Fibroblast of lung (primary cell): ENCODE measurements around the gene COL1A1. TPM values are rescaled to one million over a fixed set of nuclear protein-coding genes. Genes with fewer than 3 reads are reported as not detected.

Source experiments
- DNase-seq, 2 donors: peaks; one replicate each; pipeline versions ENCODE4 v3.0.0 to v3.0.0-alpha.2; 2010; ENCODE audit warnings: low read depth in 2 of 2
- H2AFZ ChIP-seq: 2 replicates; pipeline ENCODE4 v1.5.1; 2012; ENCODE audit warnings: low read length, control low read depth, inconsistent platforms
- H3K27ac ChIP-seq: 2 replicates; pipeline ENCODE4 v1.5.1; 2011; ENCODE audit warnings: low read length, control low read depth; ENCODE audit not compliant: insufficient read depth
- H3K27me3 ChIP-seq: 2 replicates; pipeline ENCODE4 v1.5.1; 2011; ENCODE audit warnings: mild to moderate bottlenecking, low read length; ENCODE audit not compliant: control insufficient read depth, insufficient read depth
- H3K36me3 ChIP-seq: 2 replicates; pipeline ENCODE4 v1.5.1; 2011; ENCODE audit warnings: low read length; ENCODE audit not compliant: control insufficient read depth, insufficient read depth
- H3K4me1 ChIP-seq: 2 replicates; pipeline ENCODE4 v1.5.1; 2011; ENCODE audit warnings: low read length; ENCODE audit not compliant: control insufficient read depth, insufficient read depth; ENCODE audit errors: extremely low read depth
- H3K4me2 ChIP-seq: 2 replicates; pipeline ENCODE4 v1.5.1; 2011; ENCODE audit warnings: low read length, control low read depth; ENCODE audit not compliant: insufficient read depth; ENCODE audit errors: extremely low read depth
- H3K4me3 ChIP-seq, 4 experiments: fragments of 200-600 bp in 1 of 4; sonication (generic) in 1 of 4; replicated peaks in 1 of 4; 2 replicates each; pipeline ENCODE4 v1.5.1; 2011 to 2016; ENCODE audit warnings: low read length in 4 of 4, low read depth in 3 of 4, mild to moderate bottlenecking in 3 of 4, control low read depth in 2 of 4, inconsistent platforms in 1 of 4, mixed read lengths in 1 of 4; ENCODE audit not compliant: insufficient read depth in 1 of 4; ENCODE audit errors: control extremely low read depth in 1 of 4
- H3K79me2 ChIP-seq: 2 replicates; pipeline ENCODE4 v1.5.1; 2012; ENCODE audit warnings: mild to moderate bottlenecking, low read length, inconsistent platforms; ENCODE audit not compliant: control insufficient read depth, insufficient read depth
- H3K9ac ChIP-seq: 2 replicates; pipeline ENCODE4 v1.5.1; 2011; ENCODE audit warnings: mild to moderate bottlenecking, low read length, control low read depth; ENCODE audit not compliant: insufficient read depth
- H3K9me3 ChIP-seq: 2 replicates; pipeline ENCODE4 v1.5.1; 2012; ENCODE audit warnings: low read depth, low read length; ENCODE audit not compliant: control insufficient read depth, insufficient read depth
- H4K20me1 ChIP-seq: 2 replicates; pipeline ENCODE4 v1.5.1; 2011; ENCODE audit warnings: low read length; ENCODE audit not compliant: control insufficient read depth, insufficient read depth; ENCODE audit errors: extremely low read depth
- EZH2 ChIP-seq: IDR thresholded peaks from 2 replicates; pipeline ENCODE4 v1.5.1; 2012; ENCODE audit warnings: low read length, control low read depth, mild to moderate bottlenecking; ENCODE audit errors: missing control alignments
- polyA plus RNA-seq, 2 donors: library from polyadenylated mRNA; depleted of rRNA in 1 of 2; stranded (reverse) in 1 of 2; unstranded in 1 of 2; fragments of >200 nt; gene quantifications; 2 replicates each; pipeline ENCODE4 v1.2.1, GENCODE V29; 2011 to 2012; ENCODE audit warnings: missing spikeins in 1 of 2
- total RNA-seq: library from RNA; depleted of rRNA; stranded (reverse); fragments of >200 nt; gene quantifications from 2 replicates; pipeline ENCODE4 v1.2.1, GENCODE V29; 2014
- TF ChIP-seq, protein P1 (sequence below), 2 donors: IDR thresholded peaks in 1 of 2; conservative IDR thresholded peaks in 1 of 2; 1 replicate in 1 of 2; 2 replicates in 1 of 2; pipeline ENCODE4 v1.5.1; 2011 to 2012; ENCODE audit warnings: low read length in 2 of 2, control low read depth in 1 of 2, inconsistent platforms in 1 of 2, low read depth in 1 of 2, mild to moderate bottlenecking in 1 of 2

COL1A1 gene
- total and polyA plus RNA-seq, 2 donors (not counting 1 experiment from before 2014, with no cell fraction given) = 541 to 584 TPM

GRCh38 chr17:50182783-50183420, 18.5 kb downstream of the COL1A1 start:
- H3K36me3 ChIP-seq = peaks cover 36% of the 10 kb centered on the region
- peaks cover 3% of the 10 kb centered on the region for H3K79me2 ChIP-seq
- H3K4me3 ChIP-seq = no peak overlapping the region
- H3K9me3 ChIP-seq = no peaks in the 10 kb centered on the region
- peaks cover 11% of the 10 kb centered on the region for H3K4me1 ChIP-seq
- no peak overlapping the region for H3K4me2 ChIP-seq
- H3K9ac ChIP-seq = no peak overlapping the region
- peak in 1 of 2 donors; percentile 55 for DNase-seq
- H3K27ac ChIP-seq = no peak overlapping the region
- H2AFZ ChIP-seq = no peak overlapping the region
- TF ChIP-seq EZH2 = no peak
- TF ChIP-seq, protein P1, sequence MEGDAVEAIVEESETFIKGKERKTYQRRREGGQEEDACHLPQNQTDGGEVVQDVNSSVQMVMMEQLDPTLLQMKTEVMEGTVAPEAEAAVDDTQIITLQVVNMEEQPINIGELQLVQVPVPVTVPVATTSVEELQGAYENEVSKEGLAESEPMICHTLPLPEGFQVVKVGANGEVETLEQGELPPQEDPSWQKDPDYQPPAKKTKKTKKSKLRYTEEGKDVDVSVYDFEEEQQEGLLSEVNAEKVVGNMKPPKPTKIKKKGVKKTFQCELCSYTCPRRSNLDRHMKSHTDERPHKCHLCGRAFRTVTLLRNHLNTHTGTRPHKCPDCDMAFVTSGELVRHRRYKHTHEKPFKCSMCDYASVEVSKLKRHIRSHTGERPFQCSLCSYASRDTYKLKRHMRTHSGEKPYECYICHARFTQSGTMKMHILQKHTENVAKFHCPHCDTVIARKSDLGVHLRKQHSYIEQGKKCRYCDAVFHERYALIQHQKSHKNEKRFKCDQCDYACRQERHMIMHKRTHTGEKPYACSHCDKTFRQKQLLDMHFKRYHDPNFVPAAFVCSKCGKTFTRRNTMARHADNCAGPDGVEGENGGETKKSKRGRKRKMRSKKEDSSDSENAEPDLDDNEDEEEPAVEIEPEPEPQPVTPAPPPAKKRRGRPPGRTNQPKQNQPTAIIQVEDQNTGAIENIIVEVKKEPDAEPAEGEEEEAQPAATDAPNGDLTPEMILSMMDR (conservative IDR thresholded peaks at IDR 0.05 in 1 of 2, IDR thresholded peaks at IDR 0.05 in 1 of 2; ENCODE audit: low read depth in 1 of 2, low read length in 2 of 2) = no peak
- peaks cover 1% of the 10 kb centered on the region for H4K20me1 ChIP-seq
- no peaks in the 10 kb centered on the region for H3K27me3 ChIP-seq

DNA sequence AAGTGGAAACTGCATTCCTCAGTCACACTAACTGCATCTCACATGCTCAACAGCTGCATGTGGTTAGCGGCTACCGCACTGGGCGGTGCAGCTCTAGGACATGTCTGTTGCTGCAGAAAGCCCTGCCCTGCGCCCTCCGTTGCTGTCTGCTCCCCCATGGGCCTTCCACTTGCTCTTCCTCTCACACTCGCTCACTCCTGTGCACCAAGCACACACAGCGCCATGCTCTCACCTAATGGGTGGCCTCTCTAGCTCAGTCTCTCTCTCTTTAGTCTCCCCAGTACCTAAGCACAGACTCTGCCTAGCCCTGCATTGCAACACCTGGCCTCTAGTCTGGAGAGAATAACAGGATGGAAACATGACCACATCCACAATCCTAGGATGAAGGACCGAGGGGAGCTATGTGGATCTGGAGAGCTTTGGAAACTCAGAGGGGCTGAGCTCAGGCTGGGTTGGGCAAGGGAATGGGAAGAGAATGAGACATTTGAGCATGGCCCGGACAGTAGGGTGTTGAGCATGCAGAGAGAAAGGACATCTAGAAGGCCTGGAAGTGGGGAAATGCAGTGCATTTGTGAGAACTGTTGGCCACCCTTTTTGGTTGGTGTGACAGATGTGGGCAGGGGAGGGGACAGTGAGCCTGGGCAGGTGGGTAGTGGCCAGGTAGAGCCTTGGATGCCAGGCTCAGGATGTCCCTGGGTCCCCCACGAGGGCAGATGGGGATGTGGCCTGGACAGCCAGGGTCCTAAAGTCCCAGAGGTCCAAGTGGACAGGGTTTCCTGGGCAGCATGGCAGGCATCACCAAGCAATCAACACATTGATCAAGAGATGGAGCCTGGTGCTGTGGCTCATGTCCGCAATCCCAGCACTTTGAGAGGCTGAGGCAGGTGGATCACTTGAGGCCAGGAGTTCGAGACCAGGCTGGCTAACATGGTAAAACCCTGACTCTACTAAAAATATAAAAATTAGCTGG, 19.6 kb downstream of the COL1A1 start:
- H3K36me3 ChIP-seq = peaks cover 27% of the 10 kb centered on the region
- TF ChIP-seq EZH2 = no peak
- TF ChIP-seq, protein P1 (conservative IDR thresholded peaks at IDR 0.05 in 1 of 2, IDR thresholded peaks at IDR 0.05 in 1 of 2; ENCODE audit: low read depth in 1 of 2, low read length in 2 of 2) = no peak
- H3K4me1 ChIP-seq = peaks cover 14% of the 10 kb centered on the region
- no peak overlapping the region for H3K9ac ChIP-seq
- H3K4me2 ChIP-seq = no peak overlapping the region
- peak in 1 of 2 donors; percentile 77 for DNase-seq
- H3K27ac ChIP-seq = peak overlapping the region; percentile 15
- H3K9me3 ChIP-seq = no peaks in the 10 kb centered on the region
- H2AFZ ChIP-seq = no peak overlapping the region
- H3K4me3 ChIP-seq = no peak overlapping the region
- peaks cover 1% of the 10 kb centered on the region for H4K20me1 ChIP-seq
- no peaks in the 10 kb centered on the region for H3K27me3 ChIP-seq
- peaks cover 3% of the 10 kb centered on the region for H3K79me2 ChIP-seq

- Histone ChIP-seq H3K9me3 (no peaks in the 10 kb centered on the region), H3K9ac (no peak overlapping the region), H3K27ac (no peak overlapping the region), H2AFZ (no peak overlapping the region), H3K36me3 (peaks cover 21% of the 10 kb centered on the region), H4K20me1 (peaks cover 1% of the 10 kb centered on the region), H3K4me2 (no peak overlapping the region), H3K79me2 (peaks cover 1% of the 10 kb centered on the region), H3K4me1 (peaks cover 14% of the 10 kb centered on the region), H3K27me3 (no peaks in the 10 kb centered on the region), H3K4me3 (no peak overlapping the region)
- DNase-seq = no peak
- no peak for TF ChIP-seq EZH2
- TF ChIP-seq, protein P1 (conservative IDR thresholded peaks at IDR 0.05 in 1 of 2, IDR thresholded peaks at IDR 0.05 in 1 of 2; ENCODE audit: low read depth in 1 of 2, low read length in 2 of 2) = no peak
Observed at GRCh38 chr17:50181144-50181543, 20.3 kb downstream of the COL1A1 start.
